HG03025 (cell line): Measurements from ENCODE around the gene TIPRL.
A peak's percentile ranks its signal among the peaks of the same experiment; 100 is the strongest.
"Not testable (repeated sequence)": the region's sequence is repeated elsewhere in the genome, so short reads cannot be mapped to it uniquely, and the experiment has no call there.

Experiments used
- ATAC-seq: cut with Tn5 transposase; IDR thresholded peaks from one replicate; pipeline ENCODE4 v1.9.1; 2021; ENCODE audit warnings: mild to moderate bottlenecking, moderate library complexity; ENCODE audit not compliant: unreplicated experiment, low FRiP score

Gene TIPRL

DNA sequence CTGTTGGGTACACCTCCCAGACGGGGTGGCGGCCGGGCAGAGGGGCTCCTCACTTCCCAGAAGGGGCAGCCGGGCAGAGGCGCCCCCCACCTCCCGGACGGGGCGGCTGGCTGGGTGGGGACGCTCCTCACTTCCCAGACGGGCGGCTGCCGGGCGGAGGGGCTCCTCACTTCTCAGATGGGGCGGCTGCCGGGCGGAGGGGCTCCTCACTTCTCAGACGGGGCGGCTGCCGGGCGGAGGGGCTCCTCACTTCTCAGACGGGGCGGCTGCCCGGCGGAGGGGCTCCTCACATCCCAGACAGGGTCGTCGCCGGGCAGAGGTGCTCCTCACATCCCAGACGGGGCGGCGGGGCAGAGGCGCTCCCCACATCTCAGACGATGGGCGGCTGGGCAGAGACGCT, 28.9 kb downstream of the TIPRL start:
- not testable (repeated sequence) for ATAC-seq

- no peak for ATAC-seq
Observed at GRCh38 chr1:168210312-168210711, 31.6 kb downstream of the TIPRL start.

DNA sequence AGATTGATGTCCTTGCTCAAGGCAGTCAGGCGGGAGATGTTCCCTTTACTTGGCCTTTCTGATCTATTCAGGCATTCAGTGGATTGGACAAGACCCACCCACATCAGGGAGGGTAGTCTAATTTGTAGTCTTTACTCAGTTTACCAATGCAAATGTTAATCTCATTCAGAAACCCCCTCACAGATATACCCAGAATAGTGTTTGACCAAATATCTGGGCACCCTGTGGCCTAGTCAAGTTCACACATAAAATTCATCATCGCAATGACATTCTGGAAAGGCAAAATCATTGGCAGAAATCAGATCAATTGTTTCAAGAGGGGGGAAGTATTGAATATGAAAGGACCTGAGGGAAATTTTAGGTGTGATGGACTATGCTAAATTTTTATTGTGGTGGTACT, 34.6 kb downstream of the TIPRL start:
- no peak for ATAC-seq

GRCh38 chr1:168216171-168216570, 37.4 kb downstream of the TIPRL start:
- ATAC-seq: no peak

DNA sequence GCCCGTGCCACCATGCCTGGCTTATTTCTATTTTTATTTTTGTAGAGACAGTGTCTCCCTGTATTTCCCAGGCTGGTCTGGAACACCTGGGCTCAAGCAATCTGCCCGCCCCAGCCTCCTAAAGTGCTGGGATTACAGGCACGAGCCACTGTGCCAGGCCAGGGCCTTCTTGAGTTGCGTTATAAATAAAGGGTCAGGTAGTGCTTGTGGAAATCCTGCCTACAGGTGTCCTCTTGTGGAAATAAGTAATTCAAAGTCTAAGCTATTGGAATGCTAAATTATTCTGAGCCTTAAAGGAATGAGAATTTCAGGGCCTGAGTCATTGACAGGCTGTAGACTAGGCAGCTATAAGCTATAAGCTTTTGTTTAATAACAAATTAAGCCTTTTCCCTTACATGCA, 38.9 kb downstream of the TIPRL start:
- no peak for ATAC-seq

- no peak for ATAC-seq
Observed at GRCh38 chr1:168218658-168219057, 39.9 kb downstream of the TIPRL start.

- ATAC-seq: no peak
Observed at GRCh38 chr1:168220470-168220871, 41.7 kb downstream of the TIPRL start.

- no peak for ATAC-seq
Observed at GRCh38 chr1:168221275-168221674, 42.5 kb downstream of the TIPRL start.

DNA sequence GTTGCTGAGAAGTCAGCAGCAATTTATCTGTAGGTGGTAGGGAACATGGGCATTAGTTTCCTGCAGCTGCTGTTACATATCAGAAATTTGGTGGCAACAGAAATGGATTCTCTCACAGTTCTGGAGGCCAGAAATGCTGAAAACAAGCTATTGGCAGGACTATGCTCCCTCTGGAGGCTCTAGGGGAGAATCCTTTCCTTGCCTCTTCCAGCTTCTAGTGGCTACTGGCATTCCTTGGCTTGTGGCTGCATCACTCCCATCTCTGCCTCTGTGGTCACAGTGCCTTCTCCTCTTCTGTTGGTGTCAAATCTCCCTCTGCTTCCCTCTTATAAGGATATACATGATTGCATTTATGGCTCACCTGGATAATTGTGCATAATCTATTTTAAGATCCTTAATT, 44.5 kb downstream of the TIPRL start:
- ATAC-seq: no peak

- no peak for ATAC-seq
Observed at GRCh38 chr1:168223681-168224540, 45.1 kb downstream of the TIPRL start.

- ATAC-seq: no peak
Observed at GRCh38 chr1:168224991-168225390, 46.2 kb downstream of the TIPRL start.

DNA sequence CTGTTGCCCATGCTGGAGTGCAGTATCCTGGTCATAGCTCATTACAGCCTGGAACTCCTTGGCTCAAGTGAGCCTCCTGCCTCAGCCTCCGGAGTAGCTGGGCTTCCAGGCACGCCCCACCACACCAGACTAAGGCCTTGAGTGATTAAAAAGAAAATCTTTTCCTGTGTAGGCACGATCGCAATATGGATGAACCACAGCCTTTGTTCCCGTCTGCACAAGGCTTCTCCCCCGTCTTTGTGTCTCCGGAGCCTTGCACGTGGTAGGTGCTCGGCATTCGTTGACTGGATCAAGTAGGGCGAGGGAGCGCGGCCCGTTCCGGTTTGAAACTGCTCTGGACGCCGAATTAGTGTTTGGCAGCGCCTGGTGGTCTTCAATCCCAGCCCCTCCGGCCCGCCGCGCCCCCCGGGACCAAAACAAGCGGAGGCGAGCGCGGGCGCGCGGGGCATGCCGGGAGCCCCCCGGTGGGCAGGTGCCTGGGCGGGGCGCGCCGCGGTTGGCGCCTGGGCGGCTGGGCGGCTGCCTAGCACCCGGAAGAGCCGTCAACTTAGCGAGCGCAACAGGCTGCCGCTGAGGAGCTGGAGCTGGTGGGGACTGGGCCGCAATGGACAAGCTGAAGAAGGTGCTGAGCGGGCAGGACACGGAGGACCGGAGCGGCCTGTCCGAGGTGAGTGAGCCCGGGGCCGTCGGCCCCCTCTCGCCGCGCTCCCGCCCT, 46.9 kb downstream of the TIPRL start, which contains the start of gene SFT2D2:
Gene SFT2D2 (plus strand): TSS at position 529 of the 715 bp plus-strand sequence. CDS start 76 bp downstream, at position 605.
- ATAC-seq: peak; percentile 84

DNA sequence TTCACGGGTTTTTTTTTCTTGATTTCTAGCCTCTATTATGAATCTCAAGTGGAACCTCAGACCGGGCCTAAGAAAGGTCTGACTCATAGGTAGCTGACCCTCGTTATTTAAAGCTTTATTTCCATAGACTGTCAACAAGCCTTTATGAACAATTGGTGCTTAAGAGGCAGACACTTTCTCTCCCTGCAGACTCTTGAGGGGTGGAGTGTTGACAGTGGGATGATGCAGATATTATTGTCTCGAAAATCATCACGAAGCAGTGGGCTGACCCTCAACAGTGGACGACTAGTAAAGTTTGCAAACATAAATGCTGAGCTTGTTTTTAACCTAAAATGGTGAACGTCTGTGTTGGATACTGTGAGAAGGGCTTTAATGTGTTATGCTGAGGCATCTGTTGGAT, 48.9 kb downstream of the TIPRL start:
- no peak for ATAC-seq

- no peak for ATAC-seq
Observed at GRCh38 chr1:168229893-168230292, 51.1 kb downstream of the TIPRL start.

- ATAC-seq: no peak
Observed at GRCh38 chr1:168230709-168231108, 51.9 kb downstream of the TIPRL start.

DNA sequence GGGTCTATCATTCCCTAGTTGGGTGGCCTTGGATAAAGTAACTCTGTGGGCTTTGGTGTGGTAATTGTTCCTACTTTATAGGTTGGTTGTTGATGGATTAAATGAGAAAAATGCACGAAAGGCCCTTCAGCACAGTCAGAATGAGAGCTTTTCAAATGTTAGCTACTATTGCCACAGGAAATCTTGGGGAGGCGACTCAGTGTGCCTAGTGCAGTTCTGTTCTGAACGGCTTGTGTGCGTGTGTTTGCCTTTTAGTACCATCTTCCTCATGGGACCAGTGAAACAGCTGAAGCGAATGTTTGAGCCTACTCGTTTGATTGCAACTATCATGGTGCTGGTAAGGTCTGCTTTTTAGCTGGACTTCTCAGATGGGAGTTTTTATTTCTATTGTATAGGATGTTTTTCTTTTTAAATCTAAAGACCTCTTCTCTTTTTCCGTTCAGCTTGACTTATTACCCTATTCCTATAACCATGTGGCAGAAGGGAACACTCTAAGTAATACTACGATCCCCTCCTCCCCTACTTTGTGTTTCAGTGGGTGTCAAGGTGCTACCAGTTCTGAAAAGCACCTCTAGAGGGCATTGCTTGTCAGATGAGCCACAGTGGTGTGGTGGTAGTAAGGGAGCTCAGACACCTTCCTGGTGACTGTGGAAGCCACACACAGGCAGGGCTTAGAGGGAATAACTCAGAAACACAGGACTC, 56.2 kb downstream of the TIPRL start:
- ATAC-seq: no peak

DNA sequence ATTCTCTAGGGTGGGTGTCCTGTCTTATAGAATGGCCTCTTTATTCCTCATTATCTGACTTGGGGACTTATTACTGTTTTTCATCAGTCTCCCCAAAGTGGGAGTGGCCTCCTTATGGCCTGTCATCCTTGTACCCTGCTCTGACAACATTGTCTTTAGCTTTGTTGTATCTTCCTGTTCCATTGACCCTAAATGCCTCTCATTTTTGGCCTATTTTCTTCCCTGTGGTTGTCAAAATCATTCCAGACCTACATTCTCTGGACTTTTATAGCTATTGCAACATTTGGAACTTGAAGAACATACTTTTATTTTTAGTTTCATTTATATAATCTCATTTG, 56.8 kb downstream of the TIPRL start:
- no peak for ATAC-seq

- ATAC-seq: no peak
Observed at GRCh38 chr1:168235937-168236336, 57.2 kb downstream of the TIPRL start.

- ATAC-seq: no peak
Observed at GRCh38 chr1:168236836-168237611, 58.3 kb downstream of the TIPRL start.

DNA sequence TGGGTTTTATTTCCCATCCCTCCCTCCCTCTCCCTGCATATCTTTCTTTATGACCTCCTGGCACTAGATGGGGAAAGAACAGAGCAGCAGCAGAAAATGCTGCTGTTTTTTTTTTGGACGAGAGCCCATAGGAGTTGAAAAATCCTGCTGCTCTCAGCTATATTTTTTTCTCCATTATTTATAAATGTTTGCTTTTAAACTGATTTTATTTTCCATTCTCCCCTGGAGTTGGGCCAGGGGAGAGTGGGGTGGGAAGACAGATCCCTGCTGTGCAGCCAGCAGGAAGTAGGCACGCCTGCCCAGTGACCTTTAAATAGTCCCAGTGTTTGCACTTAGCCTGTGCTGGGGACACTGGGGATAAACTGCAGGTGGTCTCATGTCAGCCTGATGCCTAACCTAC, 64.4 kb downstream of the TIPRL start:
- no peak for ATAC-seq
